DOHH2 (cell line): Measurements from ENCODE around the gene HTRA2.

ENCODE experiments used
- H3F3A ChIP-seq: fragments of 200-600 bp; sonication (generic), shearing (Covaris generic); 2 replicates; pipeline ENCODE4 v1.6.0; 2016; ENCODE audit warnings: antibody characterized with exemption, mild to moderate bottlenecking; ENCODE audit not compliant: control insufficient read depth, insufficient read depth
- H3K27ac ChIP-seq: fragments of 200-600 bp; sonication (generic); 2 replicates; pipeline ENCODE4 v1.5.1; 2014; ENCODE audit warnings: low read depth, mild to moderate bottlenecking, low read length, moderate library complexity
- H3K27me3 ChIP-seq: fragments of 200-600 bp; sonication (generic); 2 replicates; pipeline ENCODE4 v1.6.1; 2014; ENCODE audit warnings: mild to moderate bottlenecking, low read length, mixed read lengths; ENCODE audit not compliant: control insufficient read depth
- H3K36me3 ChIP-seq: fragments of 200-600 bp; sonication (generic); 2 replicates; pipeline ENCODE4 v1.6.1; 2014; ENCODE audit warnings: mild to moderate bottlenecking, low read length, moderate library complexity, mixed read lengths; ENCODE audit not compliant: control insufficient read depth
- H3K4me1 ChIP-seq: fragments of 200-600 bp; sonication (generic); 2 replicates; pipeline ENCODE4 v1.6.1; 2014; ENCODE audit warnings: mild to moderate bottlenecking, low read length, mixed read lengths; ENCODE audit not compliant: control insufficient read depth
- H3K4me2 ChIP-seq: fragments of 200-600 bp; sonication (generic); 2 replicates; pipeline ENCODE4 v1.6.0; 2014; ENCODE audit warnings: mild to moderate bottlenecking, low read length, moderate library complexity
- H3K4me3 ChIP-seq: fragments of 200-600 bp; sonication (generic); 2 replicates; pipeline ENCODE4 v1.5.1; 2014; ENCODE audit warnings: mild to moderate bottlenecking, low read length, mixed read lengths
- H3K79me2 ChIP-seq: fragments of 200-600 bp; sonication (generic); 2 replicates; pipeline ENCODE4 v1.6.1; 2014; ENCODE audit warnings: mild to moderate bottlenecking, low read length, mixed read lengths; ENCODE audit not compliant: control insufficient read depth
- H3K9me2 ChIP-seq: fragments of 200-600 bp; sonication (generic); replicated peaks from 2 replicates; pipeline ENCODE4 v1.6.1; 2014; ENCODE audit warnings: mild to moderate bottlenecking, low read length, mixed read lengths; ENCODE audit not compliant: control insufficient read depth
- H3K9me3 ChIP-seq: fragments of 200-600 bp; sonication (generic); 2 replicates; pipeline ENCODE4 v1.6.1; 2014; ENCODE audit warnings: antibody characterized with exemption, low read length, mixed read lengths; ENCODE audit not compliant: control insufficient read depth, insufficient read depth
- H4K20me1 ChIP-seq: fragments of 200-600 bp; sonication (generic); 2 replicates; pipeline ENCODE4 v1.6.0; 2014; ENCODE audit warnings: low read depth, mild to moderate bottlenecking, antibody characterized with exemption, low read length, moderate library complexity; ENCODE audit not compliant: control insufficient read depth, insufficient read depth
- CTCF ChIP-seq: fragments of 200-600 bp; sonication (generic); IDR thresholded peaks from one replicate; pipeline ENCODE4 v1.5.1; 2014; ENCODE audit warnings: antibody characterized with exemption, mild to moderate bottlenecking, low read depth, low read length; ENCODE audit not compliant: poor library complexity, severe bottlenecking
- EZH2phosphoT487 ChIP-seq: fragments of 200-600 bp; sonication (generic); IDR thresholded peaks from 2 replicates; pipeline ENCODE4 v1.6.1; 2017; ENCODE audit warnings: borderline replicate concordance, mild to moderate bottlenecking, antibody characterized with exemption, low read length, moderate library complexity, mixed read lengths

HTRA2 gene

GRCh38 chr2:74502147-74502719, 27.5 kb upstream of the HTRA2 start:
- Histone ChIP-seq H3K27ac (no peak overlapping the region), H3K9me3 (no peaks in the 10 kb centered on the region), H3K4me2 (peak overlapping the region; percentile 82), H4K20me1 (no peaks in the 10 kb centered on the region), H3K27me3 (peaks cover 61% of the 10 kb centered on the region), H3K79me2 (peaks cover 13% of the 10 kb centered on the region), H3K4me1 (peaks cover 35% of the 10 kb centered on the region), H3K4me3 (peak overlapping the region; percentile 68), H3F3A (no peaks in the 10 kb centered on the region), H3K9me2 (no peaks in the 10 kb centered on the region), H3K36me3 (peaks cover 11% of the 10 kb centered on the region)
- no peak for TF ChIP-seq CTCF
- 0 out of 2 replicates have a peak, but pooled peaks have one; percentile 27 for TF ChIP-seq EZH2phosphoT487

GRCh38 chr2:74502720-74503505, 26.8 kb upstream of the HTRA2 start:
- Histone ChIP-seq H3K27me3 (peaks cover 56% of the 10 kb centered on the region), H3K4me2 (peak overlapping the region; percentile 82), H3K79me2 (peaks cover 13% of the 10 kb centered on the region), H3K36me3 (peaks cover 14% of the 10 kb centered on the region), H3K27ac (no peak overlapping the region), H3F3A (no peaks in the 10 kb centered on the region), H3K9me3 (no peaks in the 10 kb centered on the region), H3K9me2 (no peaks in the 10 kb centered on the region), H3K4me3 (peak overlapping the region; percentile 68), H3K4me1 (peaks cover 35% of the 10 kb centered on the region), H4K20me1 (no peaks in the 10 kb centered on the region)
- TF ChIP-seq CTCF (peak; percentile 58), EZH2phosphoT487 (no peak)

- Histone ChIP-seq H3K27me3 (peaks cover 47% of the 10 kb centered on the region), H3K36me3 (peaks cover 14% of the 10 kb centered on the region), H3K79me2 (peaks cover 13% of the 10 kb centered on the region), H3F3A (no peaks in the 10 kb centered on the region), H3K4me2 (peak overlapping the region; percentile 82), H3K9me3 (no peaks in the 10 kb centered on the region), H3K4me3 (peak overlapping the region; percentile 68), H4K20me1 (no peaks in the 10 kb centered on the region), H3K4me1 (peaks cover 41% of the 10 kb centered on the region), H3K27ac (no peak overlapping the region), H3K9me2 (no peaks in the 10 kb centered on the region)
- TF ChIP-seq EZH2phosphoT487, result no peak
- no peak for TF ChIP-seq CTCF
Observed at GRCh38 chr2:74503506-74504475, 25.9 kb upstream of the HTRA2 start.
